22Rv1 (cell line): ENCODE measurements around the gene PRKCE.

ENCODE experiments used
- H3K27ac ChIP-seq: fragments of 450-650 bp; 2 replicates; pipeline ENCODE4 v1.5.1; 2017
- CTCF ChIP-seq: fragments of 450-650 bp; IDR thresholded peaks from 2 replicates; pipeline ENCODE4 v1.5.1; 2017; ENCODE audit warnings: mild to moderate bottlenecking
- ZFX ChIP-seq: fragments of 450-650 bp; IDR thresholded peaks from 2 replicates; pipeline ENCODE4 v1.6.1; 2017; ENCODE audit warnings: antibody characterized with exemption, borderline replicate concordance

Gene PRKCE

GRCh38 chr2:46229134-46230063, 577.9 kb downstream of the PRKCE start:
- H3K27ac ChIP-seq = no peak overlapping the region
- TF ChIP-seq CTCF (no peak), ZFX (no peak)

- H3K27ac ChIP-seq = no peak overlapping the region
- TF ChIP-seq ZFX = no peak
- TF ChIP-seq CTCF = no peak
Measured at GRCh38 chr2:46230115-46230571, 578.7 kb downstream of the PRKCE start.

GRCh38 chr2:46230677-46231425, 579.4 kb downstream of the PRKCE start:
- TF ChIP-seq CTCF (no peak), ZFX (no peak)
- H3K27ac ChIP-seq = no peak overlapping the region

GRCh38 chr2:46231721-46232120, 580.2 kb downstream of the PRKCE start:
- no peak overlapping the region for H3K27ac ChIP-seq
- TF ChIP-seq ZFX (no peak), CTCF (no peak)

GRCh38 chr2:46232860-46233259, 581.4 kb downstream of the PRKCE start:
- H3K27ac ChIP-seq = no peak overlapping the region
- TF ChIP-seq CTCF (no peak), ZFX (no peak)

- TF ChIP-seq ZFX (no peak), CTCF (no peak)
- no peak overlapping the region for H3K27ac ChIP-seq
Measured at GRCh38 chr2:46236006-46236875, 584.8 kb downstream of the PRKCE start.
